Measurements from ENCODE around the gene GALNT13. TPM values are rescaled to one million over a fixed set of nuclear protein-coding genes. Genes with fewer than 3 reads are reported as not detected.

Gene GALNT13
- total RNA-seq, 1 donor from 2014 or later: 28.4 TPM

GRCh38 chr2:154488801-154489200, 617.1 kb downstream of the GALNT13 start:
- no peak for DNase-seq

GRCh38 chr2:154489266-154489858, 617.6 kb downstream of the GALNT13 start:
- DNase-seq: no peak

GRCh38 chr2:154490530-154490929, 618.8 kb downstream of the GALNT13 start:
- DNase-seq: no peak

- no peak for DNase-seq
Observed at GRCh38 chr2:154495455-154495868, 623.7 kb downstream of the GALNT13 start.

- no peak for DNase-seq
Observed at GRCh38 chr2:154497019-154497418, 625.3 kb downstream of the GALNT13 start.
